GM21515 (cell line): Measurements from ENCODE around the gene EPGN.

Source experiments
- ATAC-seq: cut with Tn5 transposase; IDR thresholded peaks from one replicate; pipeline ENCODE4 v1.9.1; 2021; ENCODE audit not compliant: unreplicated experiment

EPGN gene

DNA sequence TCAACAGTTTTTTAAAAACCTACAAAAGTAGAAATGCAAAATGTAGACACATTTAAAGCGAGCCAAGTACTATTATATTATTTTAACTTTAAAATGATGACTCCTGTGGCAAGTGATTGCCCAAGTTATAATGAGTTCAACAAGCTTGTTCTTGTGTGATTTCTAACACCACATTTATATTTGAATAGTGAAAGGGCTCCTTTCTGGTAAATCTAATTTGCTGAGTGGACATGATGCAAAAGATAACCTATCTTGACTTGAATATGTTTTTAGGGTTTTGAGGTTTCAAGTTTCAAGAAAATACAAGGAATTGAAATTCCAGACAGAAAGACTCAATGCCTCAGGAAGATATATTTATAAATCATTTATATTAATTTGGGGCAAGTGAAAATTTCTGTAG is 1.1 kb upstream of the EPGN start:
- ATAC-seq: no peak

DNA sequence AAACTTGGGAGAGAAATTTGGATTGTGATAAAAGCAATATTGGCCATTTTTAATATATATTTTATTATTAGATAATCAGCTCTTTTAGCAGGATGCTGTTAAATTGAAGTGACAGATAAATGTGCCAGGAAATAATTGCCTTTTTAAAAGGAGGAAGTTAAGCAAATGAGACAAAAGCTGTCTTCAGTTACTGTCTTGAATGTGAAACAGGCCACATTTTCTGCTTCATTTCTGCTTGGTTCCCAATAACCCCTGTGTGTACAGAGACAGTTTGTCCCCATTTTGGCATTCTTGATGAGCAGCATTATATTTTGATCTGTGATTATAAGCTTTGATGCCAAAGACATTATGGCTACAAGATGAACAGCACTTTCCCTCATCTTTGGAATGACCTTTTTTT is 953 bp downstream of the EPGN start:
- no peak for ATAC-seq

DNA sequence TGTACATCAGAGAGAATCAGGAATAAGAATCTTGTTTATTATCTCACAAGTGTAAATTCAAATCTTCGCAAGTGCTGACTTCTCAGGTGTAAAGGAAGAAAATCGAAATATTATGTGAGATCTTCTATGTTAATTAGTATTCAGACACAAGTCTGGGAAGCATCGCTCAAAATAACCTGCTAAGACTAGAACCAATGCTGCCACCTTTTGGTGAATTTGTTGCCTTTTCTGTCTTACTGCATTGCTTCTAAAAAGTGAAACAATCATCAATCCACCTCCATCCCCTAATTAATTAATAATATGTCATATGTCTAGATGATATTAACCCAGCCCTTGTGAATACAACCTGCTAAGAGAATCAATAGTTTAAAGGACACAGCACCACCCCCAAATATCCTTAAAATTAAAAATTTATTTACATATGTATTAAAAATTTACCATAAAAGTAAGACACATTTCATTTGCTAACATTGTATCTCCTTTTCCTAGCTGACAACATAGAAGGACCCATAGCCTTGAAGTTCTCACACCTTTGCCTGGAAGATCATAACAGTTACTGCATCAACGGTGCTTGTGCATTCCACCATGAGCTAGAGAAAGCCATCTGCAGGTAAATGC is 3.5 kb downstream of the EPGN start:
- ATAC-seq: peak; percentile 70

DNA sequence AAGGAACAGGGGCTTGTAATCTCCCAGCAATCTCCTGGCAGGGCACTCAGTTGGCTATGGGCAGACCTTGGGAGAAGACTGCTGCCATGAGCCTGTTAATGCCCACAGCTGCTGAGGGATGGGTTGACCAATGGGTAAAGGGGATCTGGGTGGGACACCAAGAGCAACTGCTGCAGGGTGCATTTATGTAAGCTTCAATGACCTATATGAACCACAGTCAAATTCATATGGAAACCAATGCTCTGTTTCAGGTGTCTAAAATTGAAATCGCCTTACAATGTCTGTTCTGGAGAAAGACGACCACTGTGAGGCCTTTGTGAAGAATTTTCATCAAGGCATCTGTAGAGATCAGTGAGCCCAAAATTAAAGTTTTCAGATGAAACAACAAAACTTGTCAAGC is 6.1 kb downstream of the EPGN start:
- ATAC-seq: no peak

DNA sequence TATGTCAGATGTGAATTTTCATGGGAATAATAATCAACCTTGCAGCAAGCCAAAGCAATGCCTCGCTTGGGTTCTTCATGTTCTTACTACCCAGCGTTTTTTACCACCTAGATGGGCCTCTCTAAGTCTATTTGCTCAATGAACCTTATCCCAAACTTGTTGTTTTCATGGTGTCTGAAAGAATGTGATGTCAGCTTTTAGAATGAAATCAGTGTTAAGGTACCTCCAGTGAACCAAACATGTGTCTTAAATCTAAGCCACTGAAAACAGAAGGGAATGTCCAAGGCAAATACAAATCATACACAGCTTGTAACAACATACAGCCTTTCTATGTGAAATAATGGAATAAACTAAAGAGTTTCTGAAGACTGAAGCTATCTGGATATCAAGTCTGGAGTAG is 6.7 kb downstream of the EPGN start:
- ATAC-seq: no peak

DNA sequence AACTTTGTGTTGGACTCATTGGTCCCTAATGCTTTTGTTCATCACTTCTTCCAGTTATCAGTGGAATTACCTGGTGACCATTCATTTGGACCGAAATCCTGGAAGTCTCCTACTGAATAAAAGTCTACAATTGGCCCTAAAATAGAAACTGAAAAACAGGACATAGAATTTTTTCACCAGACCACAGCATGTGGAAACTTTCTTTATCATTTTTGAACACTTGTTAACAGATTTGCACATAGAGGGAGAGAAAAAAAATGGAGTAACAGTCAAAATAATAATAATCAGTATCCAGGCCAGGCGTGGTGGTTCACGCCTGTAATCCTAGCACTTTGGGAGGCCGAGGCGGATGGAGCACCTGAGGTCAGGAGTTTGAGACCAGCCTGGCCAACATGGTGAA is 7.1 kb downstream of the EPGN start:
- no peak for ATAC-seq

DNA sequence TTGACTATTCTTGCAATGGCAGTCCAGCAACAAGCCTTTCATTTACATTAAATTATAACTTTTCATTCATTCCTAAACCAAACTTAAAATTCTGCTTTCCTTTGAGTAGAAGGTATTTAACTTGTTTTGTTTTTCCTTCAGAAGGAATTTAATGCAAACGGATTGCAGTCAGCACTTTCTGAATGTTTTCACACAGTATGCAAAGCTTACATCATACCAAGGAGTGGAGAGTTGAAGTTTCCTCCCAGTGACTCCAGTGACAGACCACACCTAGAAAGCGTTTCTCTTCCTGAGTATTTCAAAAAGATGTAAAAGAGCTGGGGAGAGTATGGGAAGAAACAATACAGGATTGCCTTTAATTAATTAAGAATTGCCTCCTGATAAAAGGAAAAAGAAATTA is 8.1 kb downstream of the EPGN start:
- ATAC-seq: no peak

DNA sequence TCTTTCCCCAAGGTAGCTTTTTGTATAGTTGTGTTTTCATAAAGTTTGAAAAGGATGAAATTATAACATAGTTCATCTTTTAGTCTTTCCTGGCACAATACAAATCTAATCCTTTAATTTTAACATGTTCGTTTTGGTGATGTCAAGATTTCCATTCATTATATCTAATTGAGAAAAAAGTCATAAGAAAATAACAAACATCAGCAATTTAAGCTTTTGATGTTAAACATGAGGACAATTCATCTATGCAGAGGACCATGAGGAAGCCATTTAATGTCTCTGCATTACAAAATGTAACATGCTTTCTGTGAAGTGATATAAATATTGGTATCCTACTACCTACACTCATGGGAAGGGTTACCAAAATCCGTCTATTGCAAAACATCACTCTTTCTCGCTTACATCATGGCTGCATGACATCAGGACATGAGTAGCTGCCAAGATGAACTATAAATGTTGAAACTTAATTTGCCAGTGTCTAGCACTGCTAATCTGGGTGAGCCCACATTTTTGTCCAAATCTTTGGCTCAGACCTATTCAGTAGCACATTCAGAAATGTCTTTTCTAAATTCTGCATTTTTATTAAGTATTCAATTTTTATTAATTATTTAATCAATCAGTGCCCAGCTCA is 9.5 kb downstream of the EPGN start:
- no peak for ATAC-seq

DNA sequence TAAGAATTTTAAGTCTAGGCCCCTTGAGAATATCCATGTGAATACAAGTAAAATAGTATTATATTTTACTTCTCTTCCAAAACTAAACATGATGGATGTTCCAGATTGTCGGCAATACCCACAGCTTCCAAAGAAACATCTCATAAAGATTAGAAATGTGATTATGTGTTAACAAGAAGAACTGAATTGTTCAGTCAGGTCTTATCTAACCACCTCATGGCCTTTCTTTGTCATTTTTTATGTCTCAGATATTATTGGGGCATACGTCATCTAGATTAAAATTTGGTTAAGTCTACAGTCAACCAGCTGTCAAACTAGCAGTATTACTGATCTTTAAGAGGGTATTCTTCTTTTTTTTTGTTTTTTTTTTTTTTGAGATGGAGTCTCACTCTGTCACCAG is 10.0 kb downstream of the EPGN start:
- no peak for ATAC-seq

DNA sequence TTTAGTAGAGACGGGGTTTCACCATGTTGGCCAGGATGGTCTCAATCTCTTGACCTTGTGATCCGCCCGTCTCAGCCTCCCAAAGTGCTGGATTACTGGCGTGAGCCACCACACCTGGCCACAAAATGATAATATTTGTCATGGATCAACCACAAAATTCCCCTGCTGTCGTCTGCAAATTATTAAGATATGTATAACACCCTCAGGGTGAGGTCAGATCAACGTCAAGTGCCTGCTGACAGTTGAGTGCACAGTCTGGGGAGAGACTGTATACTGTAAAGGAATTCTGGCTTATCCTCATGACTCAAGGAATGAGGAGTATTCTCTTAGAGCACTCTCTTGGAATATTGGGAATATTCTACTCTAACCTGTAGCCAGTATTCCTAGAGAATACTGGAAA is 11.2 kb downstream of the EPGN start:
- no peak for ATAC-seq

DNA sequence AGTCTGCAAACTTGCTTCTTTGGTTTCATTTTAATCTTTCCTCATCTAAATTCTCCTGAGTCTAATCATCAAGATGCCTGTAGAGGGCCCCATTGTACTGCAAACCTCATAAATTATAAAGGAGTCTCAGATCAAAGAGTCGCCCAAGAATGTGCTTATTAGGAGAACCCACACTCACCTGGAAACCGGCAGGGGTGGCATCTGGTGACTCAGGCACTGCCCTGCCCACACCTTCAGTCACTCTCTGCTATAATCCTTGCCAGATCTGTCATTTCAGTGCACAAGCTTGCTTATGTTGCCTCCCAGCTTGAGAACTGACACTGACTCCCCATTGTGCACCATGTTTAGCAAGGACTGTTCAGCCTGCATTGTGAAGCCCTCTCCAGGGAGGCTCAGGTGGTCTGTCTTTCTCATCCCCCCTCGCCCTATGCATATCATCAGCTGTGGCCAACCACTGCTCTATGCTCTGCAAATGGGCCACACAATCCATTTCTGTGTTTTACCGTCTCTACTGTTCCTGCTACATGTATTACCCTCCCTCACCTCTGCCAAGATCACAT is 12.4 kb downstream of the EPGN start:
- ATAC-seq: peak; percentile 84

DNA sequence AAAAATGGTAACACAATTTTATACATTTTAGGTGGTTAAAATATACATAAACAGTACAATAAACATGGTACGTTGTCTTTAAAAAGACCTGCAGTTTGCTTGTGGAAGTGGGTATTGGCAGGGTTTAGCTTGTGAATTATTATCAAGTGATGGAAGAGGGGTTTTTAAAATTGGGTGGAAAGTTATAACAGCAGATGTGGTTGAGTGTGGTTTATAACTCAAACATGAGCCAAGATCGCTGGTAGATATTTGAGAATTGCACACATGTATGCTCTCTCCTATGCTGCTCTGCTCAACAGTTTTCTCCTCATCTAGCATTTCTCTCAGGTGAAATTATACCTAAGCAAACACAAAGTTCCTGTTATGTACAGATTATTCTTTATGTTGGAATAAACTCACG is 14.0 kb downstream of the EPGN start:
- ATAC-seq: no peak

DNA sequence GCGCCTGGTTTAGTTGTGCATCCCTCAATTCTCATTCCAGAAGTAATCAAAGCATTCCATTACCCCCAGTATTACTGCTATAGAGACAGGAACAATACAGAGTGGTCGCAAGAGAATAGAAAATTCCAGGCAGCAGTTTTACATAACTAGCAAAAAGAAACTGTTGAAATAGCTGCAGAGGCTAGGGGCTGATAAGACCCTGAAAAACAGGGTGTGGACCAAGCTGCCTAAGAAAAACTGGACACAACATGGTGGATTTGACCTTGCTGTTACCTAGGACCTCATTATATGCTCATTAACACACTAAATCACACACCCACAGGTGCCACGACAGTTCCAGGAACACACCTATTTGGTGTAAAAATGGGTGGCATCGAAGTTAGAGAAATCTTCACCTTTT is 15.4 kb downstream of the EPGN start:
- no peak for ATAC-seq

DNA sequence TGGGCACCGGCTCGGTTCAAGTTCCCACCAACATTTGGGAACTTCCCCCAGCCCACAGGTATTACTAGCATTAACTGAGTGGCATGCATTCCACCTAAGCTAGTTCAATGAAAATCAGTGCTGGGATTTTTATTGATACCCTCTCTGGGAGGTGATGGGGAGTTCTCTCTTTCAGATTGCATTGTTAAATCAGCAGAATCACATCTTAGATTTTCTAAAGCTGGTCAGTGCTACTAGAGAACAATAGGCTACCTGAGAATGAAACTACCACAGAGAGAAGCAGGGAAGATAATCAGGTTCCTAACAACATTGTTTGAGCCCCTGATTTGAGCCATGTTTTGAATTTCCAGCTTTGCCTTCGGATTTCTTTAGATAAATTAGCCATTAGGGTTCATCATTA is 16.0 kb downstream of the EPGN start:
- no peak for ATAC-seq

DNA sequence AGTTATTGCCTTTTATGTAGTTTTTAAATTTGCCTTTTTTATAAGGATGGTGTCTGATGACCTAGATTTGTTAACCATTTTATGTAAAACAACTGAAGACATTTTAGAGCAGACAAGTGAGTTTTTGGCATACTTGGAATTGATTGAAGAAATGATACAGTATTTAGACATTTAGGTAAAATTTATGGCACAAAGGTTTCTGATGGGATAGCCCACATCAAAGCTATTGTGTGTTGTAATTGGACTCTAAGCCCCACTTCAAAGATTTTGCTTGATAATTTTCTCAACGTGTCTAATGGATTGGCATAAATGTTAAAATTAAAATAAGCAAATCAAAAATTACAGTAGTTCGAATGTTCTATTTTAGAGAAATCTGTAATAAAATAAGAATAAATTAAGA is 17.6 kb downstream of the EPGN start:
- ATAC-seq: no peak

DNA sequence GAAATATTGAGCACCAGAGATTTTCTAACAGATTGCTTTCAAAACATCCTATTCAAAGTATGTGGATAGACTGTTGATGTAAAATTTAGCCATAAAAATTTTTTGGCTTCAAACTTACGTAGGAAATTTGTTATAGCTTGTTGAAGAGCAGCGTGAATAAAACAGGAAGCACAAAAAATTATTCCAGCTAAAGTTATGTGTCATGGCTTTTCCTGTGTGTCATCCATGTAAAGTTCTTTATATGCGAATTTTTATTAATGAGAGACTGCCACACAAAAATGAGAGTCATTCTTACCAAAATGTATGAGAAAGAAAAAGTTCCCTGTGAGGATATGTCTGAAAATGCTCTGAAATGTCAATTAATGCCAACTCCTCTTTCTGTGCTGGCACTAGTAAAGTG is 19.5 kb downstream of the EPGN start:
- no peak for ATAC-seq

DNA sequence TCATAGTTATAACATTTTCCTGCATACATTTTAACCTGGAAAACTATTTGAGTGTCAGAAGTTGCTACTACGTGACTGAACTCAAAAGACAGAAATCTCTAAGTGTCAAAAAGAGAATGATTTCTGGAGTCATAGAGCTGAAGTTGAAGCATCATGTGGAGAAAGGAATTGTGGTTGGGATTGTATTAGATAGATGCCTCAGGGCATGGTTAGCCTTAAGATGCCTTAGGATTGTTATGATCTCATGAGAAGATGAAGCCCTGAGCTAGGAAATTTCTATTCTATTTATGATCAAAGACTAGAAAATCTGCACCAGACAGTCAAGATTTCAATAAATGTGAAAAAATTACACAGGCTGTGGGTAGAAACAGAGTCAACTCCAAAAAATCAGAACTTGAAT is 20.2 kb downstream of the EPGN start:
- no peak for ATAC-seq

DNA sequence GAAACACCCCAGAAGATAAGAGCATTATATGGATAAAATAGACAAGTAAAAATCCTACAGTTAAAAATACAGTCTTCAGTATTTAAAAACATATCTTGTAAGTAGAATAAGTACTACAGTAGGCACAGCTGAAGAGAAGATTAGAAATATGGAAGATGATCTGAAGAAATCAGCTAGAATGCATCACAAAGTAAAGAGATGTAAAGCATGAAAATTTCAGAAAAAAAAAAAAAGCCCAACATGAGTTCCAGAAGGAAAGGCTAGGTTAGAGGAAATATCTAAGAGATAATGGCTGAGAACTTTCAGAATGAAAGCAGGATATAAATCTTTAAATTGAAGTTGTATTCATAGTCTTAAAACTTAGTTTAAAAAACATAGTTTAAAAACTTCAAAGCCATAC is 21.0 kb downstream of the EPGN start:
- no peak for ATAC-seq

DNA sequence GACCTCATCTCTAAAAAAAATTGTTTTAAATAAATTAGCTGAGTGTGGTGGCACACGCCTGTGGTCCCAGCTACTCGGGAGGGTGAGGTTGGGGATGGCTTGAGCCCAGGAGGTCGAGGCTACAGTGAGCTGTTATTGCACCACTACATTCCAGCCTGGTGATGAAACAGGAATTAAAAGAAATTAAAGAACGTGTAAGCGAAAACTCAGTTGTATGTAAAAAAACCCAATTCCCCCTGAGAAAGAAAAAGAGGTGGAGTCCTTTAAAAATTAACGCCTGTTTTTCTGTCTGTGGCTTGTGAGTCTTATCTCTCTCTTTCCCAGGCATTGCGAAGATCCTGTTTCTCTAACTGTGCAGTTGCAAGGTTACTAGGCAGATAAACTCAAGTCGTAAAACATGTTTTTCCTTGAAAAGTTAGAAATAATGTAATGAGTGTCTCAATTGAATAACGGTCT is 22.1 kb downstream of the EPGN start:
- no peak for ATAC-seq

DNA sequence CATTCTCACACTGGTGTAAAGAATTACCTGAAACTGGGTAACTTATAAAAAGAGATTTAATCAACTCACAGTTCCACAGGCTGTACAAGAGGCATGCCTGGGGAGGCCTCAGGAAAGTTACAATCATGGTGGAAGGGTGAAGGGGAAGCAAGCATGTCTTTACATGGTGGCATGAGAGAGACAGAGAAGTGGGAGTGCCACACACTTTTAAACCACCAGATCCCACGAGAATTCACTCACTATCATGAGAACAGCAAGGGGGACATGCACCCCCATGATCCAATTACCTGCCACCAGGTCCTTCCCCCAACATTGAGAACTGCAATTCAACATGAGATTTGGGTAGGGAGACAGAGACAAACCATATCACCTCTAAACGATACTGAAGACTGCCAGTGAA is 23.0 kb downstream of the EPGN start:
- ATAC-seq: no peak

DNA sequence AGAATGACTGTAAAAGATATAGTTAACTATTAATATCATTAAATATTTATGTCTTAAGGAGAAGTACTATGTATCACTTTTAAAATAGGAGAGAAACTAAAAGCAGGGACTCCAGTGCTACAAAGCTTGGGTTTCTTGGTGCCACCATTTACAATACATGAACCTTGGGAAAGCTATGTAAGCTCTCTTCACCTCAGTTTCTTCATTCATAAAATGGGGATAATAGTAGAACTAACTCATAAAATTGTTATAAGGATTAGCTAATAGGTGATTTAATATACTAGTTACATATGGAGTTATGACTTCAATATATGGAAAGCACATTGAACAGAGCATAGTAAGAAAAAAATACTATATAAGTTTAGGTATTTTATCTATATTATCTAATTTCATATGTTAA is 23.7 kb downstream of the EPGN start:
- no peak for ATAC-seq

DNA sequence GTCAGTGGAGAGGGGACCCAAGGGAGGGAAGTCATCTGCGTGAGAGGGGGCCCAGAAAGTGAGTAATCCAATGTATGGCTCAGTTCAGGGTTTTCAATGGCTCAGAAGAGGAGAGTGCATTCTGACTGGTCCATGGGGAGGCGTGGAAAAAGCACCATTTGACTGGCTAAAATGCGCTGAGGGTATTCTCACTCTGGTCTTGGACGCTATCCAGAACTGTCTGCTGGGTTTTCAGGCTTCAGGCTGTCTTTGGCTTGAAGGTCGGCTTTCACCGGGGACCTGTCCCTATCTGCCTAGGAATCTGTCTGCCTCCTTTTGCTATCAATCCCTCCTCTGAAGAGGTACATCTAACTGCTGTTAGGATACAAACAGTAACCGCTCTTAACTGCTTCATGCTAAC is 26.4 kb downstream of the EPGN start:
- no peak for ATAC-seq
